Stimulated activated CD8-positive, alpha-beta memory T cell treated with anti-CD3 and anti-CD28 coated beads, Interleukin-7, amount 100 ng/mL, for 24 hours (primary cell): Measurements from ENCODE around the gene EPB41L2.

ENCODE experiments used
- DNase-seq: peaks from one replicate; pipeline ENCODE4 v3.0.0-alpha.2; 2020; ENCODE audit warnings: low read depth

The EPB41L2 gene

DNA sequence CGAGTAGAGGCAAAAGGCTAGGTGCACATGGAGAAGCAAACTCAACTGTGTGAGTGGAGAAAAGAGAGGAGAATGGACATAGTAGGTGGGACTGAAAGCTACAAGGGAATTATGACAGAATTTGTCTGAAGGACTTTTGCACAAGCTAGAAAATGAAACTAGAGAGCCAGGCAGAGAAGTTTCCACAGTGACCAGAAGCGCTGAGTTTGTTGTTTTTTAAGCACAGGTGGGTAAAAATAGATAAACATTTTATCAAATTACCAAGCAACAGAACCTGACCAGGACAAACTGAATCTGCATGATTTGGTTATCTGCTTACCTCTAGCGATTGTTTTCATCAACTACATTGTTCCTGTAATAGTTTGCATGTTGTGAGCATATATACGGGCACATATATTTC lies 197.3 kb downstream of the EPB41L2 start:
- no peak for DNase-seq

DNA sequence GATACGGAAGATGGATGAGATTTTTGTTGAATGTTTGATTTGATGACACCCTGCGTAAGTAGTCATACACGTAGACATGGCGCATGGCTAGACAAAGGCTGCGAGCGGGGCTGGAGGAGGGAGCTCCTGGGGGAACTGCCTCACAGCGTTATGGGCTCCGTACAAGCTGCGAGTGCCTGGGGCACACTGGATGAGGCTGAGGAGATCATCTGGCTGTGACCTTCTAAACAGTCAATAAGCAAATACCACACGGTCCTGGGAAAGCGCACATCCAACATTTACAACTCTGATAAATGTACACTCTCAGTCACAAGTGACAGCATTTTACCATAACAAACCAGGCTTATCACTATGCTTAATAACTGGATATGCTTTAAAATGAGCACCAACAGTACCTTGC lies 198.7 kb downstream of the EPB41L2 start:
- no peak for DNase-seq

DNA sequence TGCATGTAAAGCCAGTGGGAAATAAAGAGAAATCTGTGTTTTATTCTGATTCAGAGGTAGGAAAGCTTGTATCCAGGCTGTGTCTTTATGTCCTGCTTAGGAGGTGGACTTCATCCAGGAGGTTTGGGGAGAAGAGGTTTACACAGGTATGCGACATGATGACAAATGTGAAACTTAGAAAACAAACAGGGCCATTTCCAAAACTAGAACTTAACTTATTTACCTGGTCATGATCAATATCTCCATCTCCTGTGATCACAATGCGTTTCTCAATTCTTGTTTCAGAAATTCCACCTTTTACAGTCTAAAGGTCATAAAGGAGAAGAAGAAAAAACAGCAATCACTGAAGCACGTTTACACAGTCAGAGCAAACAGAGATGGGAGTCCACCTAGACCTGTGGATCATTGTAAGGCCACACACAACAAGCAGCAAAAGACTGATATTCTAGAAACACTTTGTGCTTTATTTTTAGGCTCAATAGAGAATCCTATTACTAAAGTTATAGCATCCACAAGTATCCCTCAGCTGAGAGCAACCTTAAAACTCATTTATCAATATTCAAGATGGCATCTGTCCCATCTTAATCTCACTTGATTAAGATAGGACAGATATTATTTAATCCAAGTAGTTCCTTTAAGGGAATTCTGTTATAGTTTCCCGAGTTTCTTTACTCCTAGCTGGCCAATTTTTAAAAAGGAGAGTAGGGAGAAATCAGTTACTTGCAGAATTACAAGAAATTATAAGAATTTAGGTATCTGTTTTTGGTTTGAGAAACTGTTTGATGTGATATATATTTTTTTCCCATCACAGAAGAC lies 199.4 kb downstream of the EPB41L2 start:
- no peak for DNase-seq

DNA sequence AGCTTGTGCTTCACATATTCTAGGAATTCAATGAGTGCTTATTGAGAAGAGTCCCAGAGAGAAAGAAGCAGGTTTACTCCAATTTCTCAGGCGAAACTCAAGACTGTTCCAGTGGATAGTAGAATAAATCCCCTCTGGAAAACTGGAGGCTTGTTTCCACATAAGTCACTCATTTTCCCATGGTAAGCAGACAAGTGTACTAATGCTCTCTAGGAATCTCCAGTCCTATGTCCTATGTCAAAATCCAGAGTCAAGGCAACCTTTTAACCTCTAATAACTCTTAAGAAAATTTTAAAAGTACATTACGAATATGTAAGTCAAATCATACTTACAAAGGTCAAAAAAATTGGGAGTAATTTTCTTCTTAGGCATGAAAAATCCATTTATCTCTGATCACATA lies 200.7 kb downstream of the EPB41L2 start:
- no peak for DNase-seq

DNA sequence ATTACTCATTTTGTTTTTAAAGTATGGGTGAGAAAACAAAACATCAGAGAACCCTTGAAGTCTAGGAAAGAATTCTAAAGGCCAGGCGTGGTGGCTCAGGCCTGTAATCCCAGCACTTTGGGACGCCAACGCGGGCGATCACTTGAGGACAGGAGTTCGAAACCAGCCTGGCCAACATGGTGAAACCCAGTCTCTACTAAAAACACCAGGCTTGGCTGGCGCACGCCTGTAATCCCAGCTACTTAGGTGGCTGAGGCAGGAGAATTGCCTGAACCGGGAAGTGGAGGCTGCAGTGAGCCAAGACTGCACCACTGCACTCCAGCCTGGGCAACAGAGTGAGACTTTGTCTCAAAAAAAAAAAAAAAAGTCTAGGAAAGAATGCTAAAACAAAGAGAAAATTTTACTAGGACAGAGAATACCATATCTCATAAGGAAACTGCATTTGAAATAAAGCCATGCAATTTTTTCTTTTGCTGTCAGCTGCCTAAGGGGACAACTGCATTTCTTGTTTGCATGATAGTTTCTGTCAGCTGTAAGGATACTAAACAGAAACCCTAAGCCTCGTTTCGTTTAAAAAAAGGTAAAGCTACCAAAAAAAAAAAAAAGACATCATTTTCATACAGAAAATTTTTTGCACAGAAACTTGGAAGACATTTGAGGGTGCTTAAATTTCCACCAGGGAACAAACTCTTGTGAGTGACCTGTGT lies 203.7 kb downstream of the EPB41L2 start:
- DNase-seq = no peak

DNA sequence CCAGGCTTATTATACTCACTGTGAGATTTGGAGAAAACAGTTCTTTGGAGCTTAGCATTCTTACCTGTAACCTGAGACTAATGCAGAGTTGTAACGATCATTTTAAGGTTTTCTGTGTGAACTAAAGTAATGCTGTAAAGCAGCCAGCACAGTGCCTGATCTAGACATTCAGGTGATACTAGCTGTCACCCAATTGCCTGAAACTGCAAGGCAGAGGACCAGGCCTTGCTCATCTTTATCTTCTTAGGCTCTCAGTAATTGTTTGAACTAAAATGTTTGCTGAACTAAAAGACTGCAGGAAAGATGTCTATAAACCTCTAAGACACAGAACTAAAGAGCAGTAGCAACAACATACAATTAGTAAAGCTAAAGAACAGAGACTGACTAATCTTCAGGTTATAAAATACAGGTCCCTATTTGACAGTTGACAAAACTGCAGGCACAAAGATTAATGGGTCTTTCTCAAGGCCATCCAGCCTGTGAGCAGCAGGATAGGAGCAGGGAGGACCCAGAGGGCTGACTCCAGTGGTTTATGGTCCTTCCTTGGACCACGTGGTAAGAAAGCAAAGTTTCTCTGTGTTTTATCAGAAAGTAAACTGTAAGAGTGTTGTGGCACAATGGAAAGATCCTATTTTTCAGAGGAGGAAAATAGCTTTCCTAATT lies 204.4 kb downstream of the EPB41L2 start:
- no peak for DNase-seq

DNA sequence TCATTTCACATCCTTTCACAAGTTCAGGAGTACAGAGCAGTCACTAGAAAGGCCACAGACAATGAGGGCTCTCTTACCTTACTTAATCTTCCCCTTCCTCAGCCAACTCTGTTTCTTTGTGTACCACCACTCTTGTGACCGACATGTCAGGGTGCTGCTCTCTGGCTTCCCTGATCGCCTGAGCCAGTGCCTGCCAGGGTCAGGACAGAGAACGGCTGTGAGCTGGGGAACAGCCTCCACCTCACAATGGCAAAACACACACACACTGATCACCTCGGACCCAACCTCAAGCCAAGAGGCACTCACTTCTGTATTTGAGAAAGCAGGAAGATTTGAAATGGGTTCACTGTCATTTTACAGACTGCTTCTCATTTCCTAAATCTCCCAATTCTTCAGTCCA lies 205.0 kb downstream of the EPB41L2 start:
- DNase-seq = no peak

DNA sequence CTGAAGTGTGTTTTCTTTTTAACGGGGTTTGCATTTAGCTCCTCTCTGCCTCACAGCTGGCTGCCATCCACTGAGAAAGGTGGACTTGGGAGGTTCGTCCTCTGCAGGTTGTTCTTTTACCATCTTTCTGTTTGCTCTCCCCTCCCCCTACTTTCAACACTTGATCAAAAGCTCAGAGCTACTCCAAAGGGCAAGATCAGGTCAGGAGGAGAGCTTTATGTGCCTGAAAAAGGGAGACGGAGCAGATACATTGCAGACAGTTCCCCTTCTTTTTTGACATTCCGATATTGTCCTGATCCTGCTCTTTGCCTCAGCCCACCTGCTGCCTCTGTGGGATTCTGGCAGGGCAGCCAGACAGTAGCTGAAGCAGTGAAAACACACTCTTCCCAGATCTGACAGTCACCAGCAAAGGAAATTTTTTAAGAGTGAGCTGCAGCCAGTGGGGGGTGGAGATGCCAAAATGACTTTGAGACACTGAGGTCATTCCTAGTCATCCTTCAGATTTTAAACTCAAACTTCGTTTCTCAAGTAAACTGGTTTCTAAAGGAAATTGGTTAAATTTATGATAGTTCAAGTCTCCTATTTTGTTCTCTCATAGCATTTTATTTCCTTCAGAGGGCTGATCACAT lies 209.4 kb downstream of the EPB41L2 start:
- no peak for DNase-seq

DNA sequence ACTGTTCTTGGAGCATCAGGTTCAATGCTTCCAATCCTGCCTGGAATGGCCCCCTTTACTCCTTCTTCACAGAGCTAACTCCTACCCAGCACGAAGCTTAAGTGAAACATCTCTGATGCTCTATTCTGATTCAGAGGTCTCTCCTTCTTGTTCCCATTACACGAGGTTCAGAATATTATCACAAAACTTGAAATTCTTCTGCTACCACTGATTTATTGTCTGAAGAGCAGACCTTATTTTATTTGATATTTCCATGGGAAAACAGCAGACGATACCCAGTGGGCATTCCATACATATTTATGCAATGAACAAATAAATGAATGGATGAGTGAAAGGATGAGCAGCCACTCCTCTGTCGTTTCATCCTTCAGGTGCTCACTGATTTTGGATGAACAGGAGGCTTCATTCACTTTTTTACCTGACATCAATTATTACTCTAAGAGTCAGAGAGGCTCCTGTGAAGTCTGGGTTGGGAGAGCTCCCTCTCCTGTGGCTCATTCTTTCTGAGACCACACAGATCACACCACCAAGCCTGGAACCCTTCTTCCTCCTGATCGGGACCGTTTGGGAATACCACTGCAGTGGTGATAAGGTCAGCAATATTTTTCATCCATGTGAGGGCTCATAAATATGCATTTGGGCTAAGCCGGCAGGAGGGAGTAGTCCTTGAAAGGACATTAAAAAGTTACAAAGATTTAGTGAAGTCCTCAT lies 210.0 kb downstream of the EPB41L2 start:
- no peak for DNase-seq

DNA sequence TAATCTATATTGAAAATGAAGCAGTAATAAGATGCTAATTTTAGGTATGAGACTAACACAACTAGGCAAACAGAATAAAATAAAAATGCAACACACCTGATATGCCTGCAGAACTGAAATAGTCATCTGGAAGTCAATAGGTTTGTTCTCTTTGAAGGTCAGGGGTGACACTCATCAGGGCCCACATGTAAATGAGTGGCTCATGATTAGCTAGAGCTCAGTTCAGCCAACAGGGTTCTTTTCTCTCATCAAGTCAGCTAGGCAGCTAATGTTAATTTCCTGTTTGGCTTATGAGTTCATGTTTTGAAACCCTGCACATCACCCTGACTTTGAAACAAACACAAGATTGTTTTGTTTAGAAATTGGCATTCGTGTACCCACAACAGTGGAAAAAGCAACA lies 212.0 kb downstream of the EPB41L2 start:
- no peak for DNase-seq

DNA sequence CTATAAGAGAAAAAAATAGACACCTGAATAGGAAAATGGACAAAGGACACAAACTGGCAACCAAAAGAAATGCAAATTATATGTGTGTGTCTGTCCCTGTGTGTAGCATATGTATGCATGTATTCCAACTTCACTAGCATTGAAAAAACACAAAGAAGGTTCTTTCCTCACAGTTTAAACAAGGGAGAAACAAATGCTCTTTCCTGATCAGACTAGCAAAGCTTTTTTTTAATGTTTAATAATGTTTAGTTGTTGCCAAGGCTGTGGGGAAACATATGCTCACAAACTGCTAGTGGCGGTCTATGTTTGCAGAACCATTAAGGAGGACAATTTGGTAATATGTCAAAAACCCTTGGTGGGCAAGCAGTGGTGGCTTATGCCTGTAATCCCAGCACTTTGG lies 213.5 kb downstream of the EPB41L2 start:
- DNase-seq = no peak

DNA sequence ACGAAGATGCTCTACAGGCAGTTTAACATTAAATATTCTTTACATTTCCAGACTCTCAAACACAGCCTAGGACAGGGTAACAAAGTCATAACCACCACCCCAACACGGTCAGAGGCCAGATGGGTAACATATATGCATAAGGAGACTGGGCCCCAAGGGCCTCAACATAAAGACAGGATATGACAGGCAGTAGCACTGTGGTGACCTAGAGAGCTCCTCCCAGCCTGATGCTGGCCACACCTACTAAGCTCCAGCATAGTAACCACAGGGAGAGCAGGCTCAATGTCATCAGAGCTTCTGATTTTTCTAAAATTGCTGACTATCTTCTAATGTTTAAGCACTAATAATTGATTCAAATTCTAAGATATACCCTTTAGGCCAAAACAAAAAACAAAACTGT lies 214.1 kb downstream of the EPB41L2 start:
- DNase-seq = no peak

DNA sequence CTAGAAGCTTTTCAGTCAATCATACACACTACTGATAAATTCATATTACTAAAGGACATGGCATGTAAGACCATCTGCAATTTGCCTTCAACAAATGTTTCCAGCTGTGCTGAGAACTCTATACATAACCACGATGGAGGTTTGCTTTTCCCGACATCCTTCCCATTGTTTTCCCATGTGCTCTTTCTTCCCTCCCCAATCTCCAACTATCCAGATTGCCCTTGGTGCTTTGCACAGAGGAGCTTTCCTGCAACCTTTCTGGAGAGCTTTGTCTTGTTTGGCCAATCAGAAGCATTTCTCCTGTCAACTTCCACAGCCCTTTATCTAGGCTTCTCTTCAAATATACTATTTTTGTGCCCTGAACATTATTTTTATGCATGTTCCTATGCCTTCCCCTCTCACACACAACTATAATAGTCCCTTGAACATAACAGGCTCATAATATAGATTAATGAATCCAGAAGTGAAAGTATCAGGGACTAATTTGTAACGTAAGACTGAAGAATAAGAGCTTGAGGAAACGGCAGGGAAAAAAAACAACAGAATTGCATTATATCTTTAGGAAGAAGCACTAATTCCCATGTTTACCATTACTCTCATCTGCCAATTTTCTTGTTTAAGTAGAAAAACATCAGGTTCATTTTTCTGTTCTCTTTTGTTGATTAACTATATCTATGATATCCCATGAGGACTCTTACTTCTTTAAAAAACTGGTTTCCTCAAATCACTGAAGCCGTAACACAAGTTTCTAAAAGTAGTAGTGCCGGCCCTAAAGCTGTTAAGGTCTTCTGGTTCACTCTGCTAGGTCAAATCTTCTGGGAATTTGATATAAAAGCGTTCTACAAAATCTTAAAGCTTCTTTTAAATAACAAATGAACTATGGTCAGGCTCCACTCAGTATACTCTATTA lies 215.8 kb downstream of the EPB41L2 start:
- no peak for DNase-seq

DNA sequence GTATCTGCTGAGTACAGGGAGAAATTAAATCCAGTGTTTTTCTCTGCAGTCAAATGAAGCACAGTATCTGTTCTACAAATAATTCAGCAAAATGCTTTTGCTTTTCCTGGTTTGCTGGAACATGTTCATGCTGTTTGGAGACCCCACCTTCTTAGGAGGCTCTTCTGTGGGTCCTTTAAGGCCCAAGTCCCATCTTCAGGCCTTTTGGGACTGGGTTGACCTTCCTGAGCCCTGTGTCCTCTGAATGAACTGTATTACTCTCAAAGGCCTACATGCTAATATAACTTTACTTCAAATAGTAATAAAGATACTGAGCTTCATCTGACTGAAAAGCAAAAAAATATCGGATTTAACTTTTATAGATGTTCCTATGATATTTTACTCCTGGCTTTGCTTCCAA lies 216.5 kb downstream of the EPB41L2 start:
- no peak for DNase-seq

DNA sequence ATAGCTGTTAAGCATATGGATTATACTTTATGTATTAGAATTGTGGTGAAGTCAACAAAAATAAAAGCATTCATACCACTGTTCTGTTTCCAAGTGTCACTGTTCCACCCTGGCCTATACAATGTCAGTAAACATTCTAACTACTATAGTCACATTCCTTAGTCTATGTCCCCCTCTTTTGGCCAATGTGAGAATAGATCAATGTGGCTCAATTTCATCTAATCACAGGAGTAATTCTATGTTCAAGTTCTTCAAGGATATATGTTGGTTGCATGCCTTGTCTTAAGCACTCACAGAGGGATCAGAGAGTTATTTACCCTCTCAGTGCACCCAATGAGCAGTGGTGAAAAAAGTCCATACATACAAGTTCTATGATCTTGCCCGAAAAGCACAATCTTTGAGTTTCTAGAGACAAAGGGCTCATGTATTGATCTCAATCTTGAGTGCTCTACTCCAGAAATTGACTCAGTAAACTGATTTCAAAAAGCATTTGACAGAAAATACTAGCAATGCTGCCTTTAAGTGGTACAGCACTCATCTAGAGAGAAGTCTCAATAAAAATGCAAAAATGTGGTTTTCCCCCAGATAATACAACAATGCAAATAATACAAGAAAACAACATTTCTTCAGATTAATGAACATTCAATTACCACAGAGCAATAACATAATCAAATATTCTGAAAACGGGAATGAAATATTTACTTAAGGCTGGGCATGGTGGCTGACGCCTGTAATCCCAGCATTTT lies 219.3 kb downstream of the EPB41L2 start:
- no peak for DNase-seq

DNA sequence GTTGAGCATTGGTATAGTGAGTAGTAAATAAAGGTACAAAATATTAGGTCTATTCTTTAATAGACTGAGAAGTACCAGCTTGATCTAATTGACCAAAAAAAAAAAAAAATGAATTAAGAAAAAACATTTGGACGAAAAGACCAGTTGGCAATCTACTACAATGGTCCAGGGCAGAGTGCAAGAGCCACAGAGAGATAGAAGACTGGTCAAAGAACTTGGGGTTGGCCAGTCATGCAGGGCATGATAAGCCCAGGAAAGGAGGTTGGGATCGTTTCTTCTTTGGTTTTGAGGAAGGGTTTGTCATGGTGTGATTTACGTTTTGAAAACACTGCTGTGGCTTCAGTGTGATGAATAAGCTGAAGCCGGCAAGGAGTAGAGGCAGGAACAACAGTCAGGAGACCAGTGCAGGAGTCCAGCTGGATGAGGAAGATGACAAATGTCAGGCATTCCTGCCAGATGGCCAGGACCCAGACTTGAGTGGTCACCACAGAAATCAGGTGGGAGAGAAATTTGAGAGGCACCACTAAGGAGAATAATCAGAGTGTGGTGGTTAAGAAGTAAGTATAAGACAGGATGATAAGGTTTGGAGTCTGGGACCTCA lies 221.8 kb downstream of the EPB41L2 start:
- no peak for DNase-seq

DNA sequence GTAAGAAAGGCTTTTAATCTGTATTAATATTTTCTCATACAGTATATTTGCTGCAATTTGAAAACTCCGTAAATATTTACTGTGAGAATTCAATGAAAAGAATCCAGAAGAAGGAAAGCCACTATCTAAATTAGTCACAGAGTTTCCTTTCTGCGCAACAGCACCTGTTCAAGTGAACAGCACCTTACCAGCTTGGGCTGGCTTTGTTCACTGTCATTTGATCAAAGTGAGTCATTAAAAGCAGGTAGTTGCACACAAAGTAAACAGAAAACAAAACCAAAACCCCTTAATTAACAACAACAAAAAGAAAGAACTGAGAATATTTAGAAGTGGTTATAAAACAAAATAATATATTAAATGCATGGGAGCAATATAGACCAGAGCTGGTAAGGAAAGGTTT lies 223.0 kb downstream of the EPB41L2 start:
- DNase-seq = no peak

DNA sequence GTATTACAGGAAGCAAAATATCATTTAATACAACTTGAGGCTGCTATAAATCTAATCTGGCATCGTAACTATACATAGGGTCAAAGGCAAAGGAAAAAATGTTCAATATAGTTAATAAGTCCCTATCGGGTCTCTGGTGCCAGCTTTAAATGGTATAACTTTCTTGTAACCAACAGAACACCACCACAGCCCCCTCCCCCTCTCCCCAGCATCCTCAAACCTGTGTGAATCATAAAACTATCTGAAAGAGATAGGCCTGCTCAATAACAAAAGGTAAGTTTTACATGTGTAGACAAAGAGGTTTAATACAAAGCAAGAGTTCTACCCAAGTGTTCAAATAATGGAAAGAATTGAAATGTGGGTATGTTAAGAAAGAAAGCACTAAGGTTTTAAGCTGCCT lies 223.7 kb downstream of the EPB41L2 start:
- DNase-seq = no peak

DNA sequence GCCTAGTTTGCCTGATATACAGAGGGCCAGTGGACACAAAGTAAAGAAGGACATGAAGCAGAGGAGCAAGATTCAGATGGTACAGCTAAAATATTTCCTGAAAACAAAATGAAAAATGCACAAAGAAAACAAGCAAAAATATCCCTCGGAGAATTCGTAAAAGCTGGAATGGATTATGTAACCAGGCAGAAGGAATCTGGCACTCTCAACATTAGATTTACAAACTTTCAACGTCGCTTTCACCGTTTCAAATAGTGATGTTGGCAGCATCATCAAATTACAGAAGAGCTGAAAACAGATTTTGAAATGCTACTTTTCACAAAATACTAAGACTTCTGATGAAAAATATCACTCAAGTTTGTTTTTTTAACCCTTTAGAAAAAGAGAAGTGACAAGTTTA lies 224.1 kb downstream of the EPB41L2 start:
- no peak for DNase-seq
